HepG2 (cell line): ENCODE data around the gene MRPL27. TPM values are rescaled to one million over a fixed set of nuclear protein-coding genes. Genes with fewer than 3 reads are reported as not detected.
A peak's percentile ranks its signal among the peaks of the same experiment; 100 is the strongest.
"Not testable (repeated sequence)": the region's sequence is repeated elsewhere in the genome, so short reads cannot be mapped to it uniquely, and the experiment has no call there.

Experiments used
- ATAC-seq: fragments of 200-7000 bp; cut with Tn5 transposase; 3 replicates; pipeline ENCODE4 v1.9.1; 2020; ENCODE audit warnings: mild to moderate bottlenecking, moderate library complexity
- BruUV-seq: library from RNA; stranded (reverse); fragments of 400-500 nt; replicated peaks from 2 replicates; lab custom pipeline; 2021; lab: Mats Ljungman, UMichigan
- CTCF ChIA-PET: fragments of 300-600 bp; formaldehyde crosslinking; extraction: SDS; loops from one replicate; lab custom pipeline; 2021; ENCODE audit warnings: low total read pairs, inconsistent platforms, low intra/inter-chr PET ratio; lab: Yijun Ruan, JAX
- POLR2A ChIA-PET: fragments of 350-600 bp; sonication (Branson Sonifier 250); formaldehyde crosslinking; loops from one replicate; lab custom pipeline; 2020; ENCODE audit warnings: antibody characterized with exemption, inconsistent platforms; lab: Yijun Ruan, JAX
- DNase-seq: peaks from one replicate; pipeline ENCODE4 v3.0.0-alpha.2; 2015; ENCODE audit warnings: low spot score
- FAIRE-seq: peaks from 3 replicates; lab custom pipeline; 2011; peaks lifted over from hg19 to GRCh38; lab: Jason Lieb, UNC
- H2AFZ ChIP-seq: one replicate; pipeline ENCODE4 v1.6.1; 2011; ENCODE audit warnings: low read length, inconsistent platforms
- H3K27ac ChIP-seq: fragments of 300-600 bp; 3 replicates; pipeline ENCODE4 v1.8.0; 2011; ENCODE audit warnings: mixed run types, mild to moderate bottlenecking, mixed read lengths, low read length, inconsistent platforms; ENCODE audit not compliant: insufficient read depth; ENCODE audit errors: extremely low read length
- H3K27me3 ChIP-seq, 2 experiments: fragments of 200-600 bp in 1 of 2; 2 replicates in 1 of 2; 3 replicates in 1 of 2; pipeline versions ENCODE4 v1.6.0 to v1.8.0; 2011; ENCODE audit warnings: low read length in 2 of 2, mild to moderate bottlenecking in 2 of 2, moderate library complexity in 2 of 2, inconsistent platforms in 1 of 2; ENCODE audit not compliant: insufficient read depth in 2 of 2, control insufficient read depth in 1 of 2
- H3K36me3 ChIP-seq, 2 experiments: fragments of 200-600 bp in 1 of 2; replicated peaks in 1 of 2; 2 replicates in 1 of 2; 3 replicates in 1 of 2; pipeline versions ENCODE4 v1.5.1 to v1.8.0; 2011; ENCODE audit warnings: low read length in 2 of 2, inconsistent platforms in 1 of 2; ENCODE audit not compliant: insufficient read depth in 2 of 2, control insufficient read depth in 1 of 2
- H3K4me1 ChIP-seq: 2 replicates; pipeline ENCODE4 v1.5.1; 2012; ENCODE audit warnings: low read length, inconsistent platforms; ENCODE audit not compliant: insufficient read depth
- H3K4me2 ChIP-seq: 2 replicates; pipeline ENCODE4 v1.6.0; 2011; ENCODE audit warnings: low read depth, low read length, inconsistent platforms
- H3K4me3 ChIP-seq, 3 experiments: fragments of 200-600 bp in 1 of 3; sonication (generic), shearing (Covaris generic) in 1 of 3; replicated peaks in 1 of 3; 2 replicates each; pipeline ENCODE4 v1.5.1; 2011 to 2016; ENCODE audit warnings: low read length in 3 of 3, inconsistent platforms in 2 of 3, low read depth in 2 of 3, mild to moderate bottlenecking in 2 of 3, control low read depth in 1 of 3, mixed read lengths in 1 of 3; ENCODE audit not compliant: insufficient read depth in 1 of 3
- H3K79me2 ChIP-seq: one replicate; pipeline ENCODE4 v1.6.1; 2011; ENCODE audit warnings: low read length, inconsistent platforms; ENCODE audit not compliant: insufficient read depth
- H3K9ac ChIP-seq: 2 replicates; pipeline ENCODE4 v1.6.0; 2011; ENCODE audit warnings: mild to moderate bottlenecking, low read depth, low read length, inconsistent platforms; ENCODE audit not compliant: insufficient read depth
- H3K9me3 ChIP-seq: 2 replicates; pipeline ENCODE4 v1.5.1; 2012; ENCODE audit warnings: mild to moderate bottlenecking, low read length
- H4K20me1 ChIP-seq: 2 replicates; pipeline ENCODE4 v1.6.0; 2011; ENCODE audit warnings: inconsistent platforms, mild to moderate bottlenecking, low read length, moderate library complexity; ENCODE audit not compliant: insufficient read depth
- HOXA9 ChIP-seq: sonication (generic); formaldehyde crosslinking; IDR thresholded peaks from 2 replicates; pipeline ENCODE4 v1.8.1; 2022; ENCODE audit warnings: missing genetic modification reagents, mild to moderate bottlenecking, moderate library complexity, borderline replicate concordance
- MAFF ChIP-seq: IDR thresholded peaks from 2 replicates; pipeline ENCODE4 v1.6.1; 2011; ENCODE audit warnings: low read depth, low read length, improper control_type of control experiment
- MAFK ChIP-seq, 2 experiments: IDR thresholded peaks in 1 of 2; conservative IDR thresholded peaks in 1 of 2; 2 replicates each; pipeline ENCODE4 v1.6.1; 2011; ENCODE audit warnings: improper control_type of control experiment in 2 of 2, low read length in 2 of 2
- SALL1 ChIP-seq: sonication (generic); formaldehyde crosslinking; IDR thresholded peaks from 2 replicates; pipeline ENCODE4 v1.8.0; 2022; ENCODE audit warnings: mild to moderate bottlenecking, missing genetic modification reagents
- ZNF354B ChIP-seq: sonication (generic); formaldehyde crosslinking; IDR thresholded peaks from 2 replicates; pipeline ENCODE4 v1.8.0; 2022; ENCODE audit warnings: mild to moderate bottlenecking, missing genetic modification reagents
- ZNF724P ChIP-seq: sonication (generic); formaldehyde crosslinking; IDR thresholded peaks from 2 replicates; pipeline ENCODE4 v1.8.0; 2022; ENCODE audit warnings: missing genetic modification reagents, borderline replicate concordance
- WGBS: methylation state at CpG from one replicate; pipeline ENCODE4 v1.1.6; 2017; ENCODE audit warnings: low lambda C conversion rate; 5-methylcytosine and 5-hydroxymethylcytosine counted together
- in situ Hi-C: cut with HindIII; loops from 2 replicates; pipeline ENCODE4 v1.10.0; 2017; ENCODE audit warnings: low pct_unique_long_range_greater_than_20kb; ENCODE audit not compliant: extremely low pct_ligation_motif_present
- intact Hi-C: fragments of 100-400 bp; cut with micrococcal nuclease; formaldehyde crosslinking; loops from one replicate; pipeline ENCODE4 v1.10.0; 2022; ENCODE audit not compliant: unreplicated experiment
- polyA plus RNA-seq, 8 experiments: library from polyadenylated mRNA; depleted of rRNA in 3 of 8; stranded (reverse) in 7 of 8; unstranded in 1 of 8; fragments of >200 nt; fragmentation: Illumina TruSeq in 4 of 8; extraction: Trizol in 4 of 8; gene quantifications; 2 replicates each; pipeline versions ENCODE4 v1.2.1 to v1.2.3, GENCODE V29; 2011 to 2016; ENCODE audit warnings: low read depth in 4 of 8, missing spikeins in 1 of 8, mixed read lengths in 1 of 8; ENCODE audit not compliant: insufficient read depth in 1 of 8
- total RNA-seq, 5 experiments: library from RNA; depleted of rRNA; stranded (reverse); fragments of >200 nt; fragmentation: Illumina TruSeq; extraction: Trizol; gene quantifications; 2 replicates each; pipeline ENCODE4 v1.2.3, GENCODE V29; 2016; ENCODE audit warnings: low read depth in 1 of 5
- TF ChIP-seq, protein P1 (sequence below): sonication (generic); formaldehyde crosslinking; IDR thresholded peaks from 2 replicates; pipeline ENCODE4 v1.5.0; 2020; ENCODE audit warnings: mild to moderate bottlenecking, missing genetic modification reagents

The MRPL27 gene
- total and polyA plus RNA-seq, 2 of the 13 experiments (the other 11 are each of a cell fraction or from before 2014, with no cell fraction given) = 137 to 217 TPM

DNA sequence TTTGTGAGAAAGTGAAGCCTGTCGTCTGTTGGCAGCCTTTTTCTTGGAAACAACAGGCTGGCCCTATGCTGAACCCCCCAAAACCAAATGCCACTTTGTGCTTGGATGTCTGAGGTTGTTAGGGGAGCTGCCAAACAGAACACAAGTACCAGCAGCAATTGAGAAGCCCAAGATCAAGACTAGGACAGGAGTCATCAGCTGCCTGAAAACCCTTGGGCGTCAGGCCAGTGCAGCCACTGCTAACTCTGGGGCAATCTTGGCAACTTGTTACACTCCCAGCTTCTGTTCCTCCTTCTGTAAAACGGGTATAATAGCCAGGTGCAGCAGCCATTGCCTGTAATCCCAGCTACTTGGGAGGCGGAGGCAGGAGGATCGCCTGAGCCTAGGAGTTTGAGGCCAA, 33.6 kb upstream of the MRPL27 start (continued):
- TF ChIP-seq, protein P1, sequence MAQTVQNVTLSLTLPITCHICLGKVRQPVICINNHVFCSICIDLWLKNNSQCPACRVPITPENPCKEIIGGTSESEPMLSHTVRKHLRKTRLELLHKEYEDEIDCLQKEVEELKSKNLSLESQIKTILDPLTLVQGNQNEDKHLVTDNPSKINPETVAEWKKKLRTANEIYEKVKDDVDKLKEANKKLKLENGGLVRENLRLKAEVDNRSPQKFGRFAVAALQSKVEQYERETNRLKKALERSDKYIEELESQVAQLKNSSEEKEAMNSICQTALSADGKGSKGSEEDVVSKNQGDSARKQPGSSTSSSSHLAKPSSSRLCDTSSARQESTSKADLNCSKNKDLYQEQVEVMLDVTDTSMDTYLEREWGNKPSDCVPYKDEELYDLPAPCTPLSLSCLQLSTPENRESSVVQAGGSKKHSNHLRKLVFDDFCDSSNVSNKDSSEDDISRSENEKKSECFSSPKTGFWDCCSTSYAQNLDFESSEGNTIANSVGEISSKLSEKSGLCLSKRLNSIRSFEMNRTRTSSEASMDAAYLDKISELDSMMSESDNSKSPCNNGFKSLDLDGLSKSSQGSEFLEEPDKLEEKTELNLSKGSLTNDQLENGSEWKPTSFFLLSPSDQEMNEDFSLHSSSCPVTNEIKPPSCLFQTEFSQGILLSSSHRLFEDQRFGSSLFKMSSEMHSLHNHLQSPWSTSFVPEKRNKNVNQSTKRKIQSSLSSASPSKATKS (CRISPR knock-in tag) = no peak
- TF ChIP-seq HOXA9 (CRISPR knock-in tag) (no peak), SALL1 (CRISPR knock-in tag) (no peak), ZNF354B (CRISPR knock-in tag) (no peak), ZNF724P (CRISPR knock-in tag) (no peak)
- TF ChIP-seq, all 625 proteins: peak for 0

DNA sequence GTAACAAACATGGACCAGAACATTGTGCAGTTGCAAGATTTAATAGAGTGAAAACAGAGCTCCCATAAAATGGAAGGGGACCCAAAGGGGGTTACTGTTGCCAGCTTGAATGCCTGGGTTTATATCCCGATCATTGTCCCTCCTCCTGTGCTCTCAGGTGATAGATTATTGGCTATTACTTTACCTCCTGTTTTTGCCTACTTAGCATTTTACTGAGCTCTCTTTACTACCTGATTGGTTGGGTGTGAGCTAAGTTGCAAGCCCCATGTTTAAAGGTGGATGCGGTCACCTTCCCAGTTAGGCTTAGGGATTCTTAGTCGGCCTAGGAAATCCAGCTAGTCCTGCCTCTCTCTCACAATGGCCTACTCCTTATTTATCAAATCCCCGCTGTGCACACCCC, 32.4 kb upstream of the MRPL27 start:
- ATAC-seq, H3K9me3 ChIP-seq, H3K4me2 ChIP-seq, H3K36me3 ChIP-seq, BruUV-seq, DNase-seq, H3K79me2 ChIP-seq, intact Hi-C loops, CTCF ChIA-PET, H3K4me1 ChIP-seq, H3K4me3 ChIP-seq, H3K27ac ChIP-seq, H4K20me1 ChIP-seq, in situ Hi-C loops, FAIRE-seq, H3K27me3 ChIP-seq, H3K9ac ChIP-seq, H2AFZ ChIP-seq: not testable (repeated sequence)
- POLR2A ChIA-PET = interaction anchor here (0.9 to 2.0 kb wide), 3 partner anchors 8 to 21 kb away, joined by 3 to 7 read pairs (median 3); partner anchors contain the start of gene LRRC59
- WGBS = 46% methylated on average over 4 of the region's 4 CpGs
- TF ChIP-seq MAFK (conservative IDR thresholded peaks at IDR 0.05 in 1 of 2, IDR thresholded peaks at IDR 0.05 in 1 of 2; ENCODE audit: low read length in 2 of 2) = peak; percentile 86 to 87
- TF ChIP-seq MAFF = peak; percentile 85

DNA sequence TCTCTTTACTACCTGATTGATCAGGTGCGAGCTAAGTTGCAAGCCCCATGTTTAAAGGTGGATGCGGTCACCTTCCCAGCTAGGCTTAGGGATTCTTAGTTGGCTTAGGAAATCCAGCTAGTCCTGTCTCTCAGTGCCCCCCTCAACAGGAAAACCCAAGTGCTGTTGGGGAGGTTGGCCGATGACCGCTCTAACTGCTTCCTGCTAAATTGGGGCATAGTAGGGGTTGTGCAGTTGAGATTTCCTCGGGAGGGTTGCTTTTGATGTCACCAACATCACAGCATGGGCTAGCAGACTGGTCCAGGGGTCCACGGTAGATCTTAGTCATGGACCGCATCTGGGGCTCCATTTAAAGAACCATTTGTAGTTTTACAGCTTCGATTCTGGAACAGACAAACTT, 26.6 kb upstream of the MRPL27 start:
- Histone ChIP-seq H3K79me2 (peaks cover 27% of the 10 kb centered on the region), H4K20me1 (peaks cover 15% of the 10 kb centered on the region; the same call in 1 of the 2 replicates), H3K4me1 (peaks cover 19% of the 10 kb centered on the region)
- intact Hi-C loops, DNase-seq, H2AFZ ChIP-seq, H3K4me2 ChIP-seq, H3K27ac ChIP-seq, H3K9ac ChIP-seq, H3K27me3 ChIP-seq, H3K4me3 ChIP-seq, H3K36me3 ChIP-seq, ATAC-seq, CTCF ChIA-PET, H3K9me3 ChIP-seq, FAIRE-seq, BruUV-seq: not testable (repeated sequence)
- POLR2A ChIA-PET = interaction anchor here (5.4 kb wide), 1 partner anchor 28 kb away, joined by 99 read pairs; the partner anchor contains the start of gene ACSF2
- 75% methylated on average over 8 of the region's 8 CpGs for WGBS
- in situ Hi-C loops = loop anchor here (5.0 kb wide), 1 partner anchor 78 kb away; the partner anchor contains the start of gene RSAD1
